Mucosa of rectum (tissue), 2 donors: ENCODE data around the gene LILRB1.
"Not testable (repeated sequence)": the region's sequence is repeated elsewhere in the genome, so short reads cannot be mapped to it uniquely, and the experiment has no call there.

Source experiments
- H3K27ac ChIP-seq, 2 donors: one replicate each; pipeline ENCODE4 v1.7.0; 2013; ENCODE audit warnings: inconsistent platforms in 2 of 2, low read depth in 2 of 2, low read length in 2 of 2
- H3K27me3 ChIP-seq, 2 donors: one replicate each; pipeline ENCODE4 v1.7.0; 2013; ENCODE audit warnings: low read length in 2 of 2; ENCODE audit not compliant: control insufficient read depth in 2 of 2, insufficient read depth in 2 of 2
- H3K36me3 ChIP-seq, 2 donors: one replicate each; pipeline ENCODE4 v1.7.0; 2013; ENCODE audit warnings: low read length in 2 of 2; ENCODE audit not compliant: control insufficient read depth in 2 of 2, insufficient read depth in 2 of 2
- H3K4me1 ChIP-seq, 2 donors: one replicate each; pipeline ENCODE4 v1.7.0; 2013; ENCODE audit warnings: low read length in 2 of 2, mild to moderate bottlenecking in 1 of 2; ENCODE audit not compliant: control insufficient read depth in 2 of 2, insufficient read depth in 2 of 2
- H3K4me3 ChIP-seq, 2 donors: one replicate each; pipeline ENCODE4 v1.7.0; 2013; ENCODE audit warnings: low read length in 2 of 2
- H3K9ac ChIP-seq, 2 donors: one replicate each; pipeline ENCODE4 v1.7.0; 2013; ENCODE audit warnings: low read length in 2 of 2, low read depth in 1 of 2, mild to moderate bottlenecking in 1 of 2
- H3K9me3 ChIP-seq, 2 donors: one replicate each; pipeline ENCODE4 v1.7.0; 2013; ENCODE audit warnings: low read length in 2 of 2; ENCODE audit not compliant: control insufficient read depth in 2 of 2
- donor health status: healthy.
- donor health status: Normal muscosa, but diverticular disease.

The LILRB1 gene

DNA sequence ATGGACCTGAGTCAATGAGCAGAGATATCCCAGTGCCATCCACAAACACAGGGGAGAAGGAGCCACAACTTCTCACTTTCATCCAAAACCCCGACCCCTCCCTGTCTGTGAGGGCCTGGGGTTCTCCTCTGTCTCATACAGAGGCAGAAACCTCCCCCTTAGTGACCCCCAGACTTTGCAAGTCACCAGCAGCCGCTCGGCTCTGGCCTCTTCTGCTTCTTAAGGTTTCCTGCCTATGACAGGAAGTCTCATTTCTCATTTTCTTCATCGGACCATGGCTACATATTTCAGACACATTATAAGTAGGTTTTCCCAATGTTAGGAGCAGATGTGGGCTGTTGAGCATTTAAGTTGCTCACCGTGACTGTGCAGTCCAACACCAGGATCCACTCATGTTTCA lies 12.7 kb downstream of the LILRB1 start:
- not testable (repeated sequence) for H3K9me3 ChIP-seq, H3K27ac ChIP-seq

DNA sequence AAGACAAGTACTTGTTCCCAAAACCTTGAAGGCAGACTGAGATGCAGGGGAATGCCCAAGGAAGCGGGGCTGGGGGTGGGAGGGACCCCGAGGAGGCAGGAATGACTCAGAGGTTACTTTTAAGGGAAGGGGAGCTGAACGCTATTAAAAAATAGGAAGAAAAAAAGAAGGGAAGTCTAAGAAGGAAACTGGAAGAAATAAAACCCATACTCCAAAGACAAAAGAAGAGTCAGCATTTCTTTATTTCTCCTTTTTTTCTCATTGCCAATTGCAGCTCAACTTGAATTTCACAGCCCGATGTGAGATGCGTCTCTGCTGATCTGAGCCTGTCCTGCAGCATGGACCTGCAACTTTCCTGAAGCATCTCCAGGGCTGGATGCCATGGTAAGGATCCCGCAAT lies 13.3 kb downstream of the LILRB1 start:
- H3K36me3 ChIP-seq, H3K9me3 ChIP-seq, H3K4me3 ChIP-seq, H3K9ac ChIP-seq, H3K27ac ChIP-seq, H3K27me3 ChIP-seq, H3K4me1 ChIP-seq: not testable (repeated sequence)

More for the DNA sequence above, 12.7 kb downstream of the LILRB1 start:
- H3K27me3 ChIP-seq, H3K4me1 ChIP-seq, H3K4me3 ChIP-seq, H3K36me3 ChIP-seq, H3K9ac ChIP-seq: not testable (repeated sequence)

- no peaks in the 10 kb centered on the region for H3K4me1 ChIP-seq
- H3K9me3 ChIP-seq = no peaks in the 10 kb centered on the region
- H3K36me3 ChIP-seq = no peaks in the 10 kb centered on the region
- no peak overlapping the region for H3K4me3 ChIP-seq
- no peaks in the 10 kb centered on the region for H3K27me3 ChIP-seq
- H3K9ac ChIP-seq = no peak overlapping the region
- H3K27ac ChIP-seq = no peak overlapping the region
These were observed 13.8 kb downstream of the LILRB1 start for GRCh38 chr19:54644056-54644455.

DNA sequence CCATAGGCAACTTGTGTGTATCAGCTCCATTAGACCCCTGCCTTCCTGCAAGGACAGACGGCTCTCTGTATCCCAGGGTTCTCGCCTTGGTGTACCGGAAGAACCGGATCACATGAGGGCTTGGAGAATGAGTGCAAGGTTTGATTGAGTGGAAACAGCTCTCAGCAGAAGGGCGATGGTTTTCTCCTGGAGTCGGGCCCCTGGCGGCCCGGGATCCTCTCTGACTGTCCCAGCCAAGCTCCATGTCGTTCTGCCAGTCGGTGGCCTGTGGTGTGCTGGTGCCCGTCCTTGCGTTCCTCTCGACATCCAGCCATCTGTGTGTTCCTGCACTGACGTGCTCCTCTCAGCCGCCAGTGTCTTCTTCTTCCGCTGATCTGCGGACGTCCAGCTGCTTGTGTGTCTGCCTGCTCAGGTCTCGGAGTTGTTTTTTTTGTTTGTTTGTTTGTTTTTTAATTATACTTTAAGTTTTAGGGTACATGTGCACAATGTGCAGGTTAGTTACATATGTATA lies 16.1 kb downstream of the LILRB1 start:
- no peak overlapping the region for H3K4me3 ChIP-seq
- H3K27ac ChIP-seq = no peak overlapping the region
- no peaks in the 10 kb centered on the region for H3K4me1 ChIP-seq
- H3K27me3 ChIP-seq = no peaks in the 10 kb centered on the region
- H3K9ac ChIP-seq = no peak overlapping the region
- H3K9me3 ChIP-seq = no peaks in the 10 kb centered on the region
- no peaks in the 10 kb centered on the region for H3K36me3 ChIP-seq

DNA sequence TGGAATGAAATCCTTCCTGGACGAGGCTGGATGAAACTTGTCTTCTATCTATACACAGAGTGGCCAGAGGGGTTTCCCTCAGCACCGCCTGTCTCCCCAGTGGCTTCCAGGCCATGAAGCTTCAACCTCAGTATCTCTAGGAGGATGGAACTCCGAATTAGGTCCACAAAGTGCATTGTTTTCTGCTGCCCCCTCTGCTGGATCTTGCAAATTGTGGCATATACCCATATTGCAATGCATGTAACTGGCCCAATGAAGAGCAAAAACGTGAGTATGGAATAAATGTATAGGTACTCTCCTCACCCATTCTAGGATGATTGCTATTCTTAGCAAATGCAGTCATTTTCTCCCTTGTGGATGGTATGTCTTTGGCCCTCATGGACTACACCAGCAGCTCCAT lies 17.8 kb downstream of the LILRB1 start:
- no peaks in the 10 kb centered on the region for H3K9me3 ChIP-seq
- H3K4me3 ChIP-seq = no peak overlapping the region
- no peaks in the 10 kb centered on the region for H3K4me1 ChIP-seq
- no peak overlapping the region for H3K27ac ChIP-seq
- H3K36me3 ChIP-seq = no peaks in the 10 kb centered on the region
- no peaks in the 10 kb centered on the region for H3K27me3 ChIP-seq
- no peak overlapping the region for H3K9ac ChIP-seq

DNA sequence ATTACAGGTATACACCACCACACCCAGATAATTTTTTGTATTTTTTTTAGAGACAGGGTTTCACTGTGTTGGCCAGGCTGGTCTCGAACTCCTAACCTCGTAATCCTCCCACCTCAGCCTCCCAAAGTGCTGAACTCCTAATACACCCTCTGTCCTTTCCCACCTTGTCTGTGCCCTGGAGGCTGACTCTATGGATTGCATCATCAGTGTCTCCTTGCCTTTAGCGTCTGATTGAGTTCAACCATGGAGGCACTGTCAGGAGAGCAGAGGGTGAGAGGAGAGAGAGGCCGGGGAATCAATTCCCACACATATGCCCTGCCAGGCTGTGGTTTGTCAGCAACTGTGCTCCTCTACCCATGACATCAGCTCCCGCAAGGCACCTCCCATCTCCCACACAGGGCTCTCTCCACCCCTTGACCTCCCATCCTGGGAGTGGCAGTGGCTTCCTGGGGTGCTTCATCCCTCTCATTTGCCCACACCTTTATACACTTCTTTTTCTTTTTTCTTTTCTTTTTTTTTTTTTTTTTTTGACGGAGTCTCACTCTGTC lies 19.9 kb downstream of the LILRB1 start:
- Histone ChIP-seq H3K9me3 (no peaks in the 10 kb centered on the region), H3K36me3 (no peaks in the 10 kb centered on the region), H3K27me3 (no peaks in the 10 kb centered on the region), H3K27ac (no peak overlapping the region), H3K4me3 (no peak overlapping the region), H3K4me1 (no peaks in the 10 kb centered on the region), H3K9ac (no peak overlapping the region)

DNA sequence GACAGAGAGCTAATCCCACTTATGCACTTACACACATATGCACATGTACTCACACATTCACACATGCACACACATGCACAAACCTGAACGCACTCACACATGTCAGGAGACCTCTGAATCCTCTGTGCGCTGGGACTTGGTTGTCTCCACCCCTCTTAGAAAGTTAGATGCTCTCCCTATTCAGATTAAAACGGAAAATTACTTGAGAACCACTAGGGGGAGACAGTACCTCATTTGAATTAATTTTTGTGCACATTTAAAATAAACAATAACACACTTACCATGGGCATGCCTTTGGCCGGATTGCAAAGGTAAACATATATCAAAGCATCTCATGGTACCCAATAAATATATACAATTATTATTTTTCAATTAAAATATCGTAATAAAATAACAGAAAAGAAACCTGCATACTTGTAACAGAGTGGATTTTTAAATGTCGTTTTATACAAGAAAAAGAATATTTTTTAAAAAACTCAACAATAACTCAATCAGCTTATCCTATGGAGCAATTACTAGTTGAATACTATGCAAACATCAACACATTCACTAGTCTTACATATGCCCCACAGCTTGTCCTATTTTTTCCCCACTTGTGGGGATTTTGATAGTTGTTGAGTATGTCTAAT lies 23.0 kb downstream of the LILRB1 start:
- H3K4me1 ChIP-seq = no peaks in the 10 kb centered on the region
- no peaks in the 10 kb centered on the region for H3K27me3 ChIP-seq
- no peak overlapping the region for H3K9ac ChIP-seq
- no peak overlapping the region for H3K4me3 ChIP-seq
- no peak overlapping the region for H3K27ac ChIP-seq
- H3K36me3 ChIP-seq = no peaks in the 10 kb centered on the region
- no peaks in the 10 kb centered on the region for H3K9me3 ChIP-seq

GRCh38 chr19:54654447-54655321 lies 24.4 kb downstream of the LILRB1 start:
- Histone ChIP-seq H3K4me3 (no peak overlapping the region), H3K4me1 (no peaks in the 10 kb centered on the region), H3K27me3 (no peaks in the 10 kb centered on the region), H3K36me3 (no peaks in the 10 kb centered on the region), H3K9ac (no peak overlapping the region), H3K27ac (no peak overlapping the region), H3K9me3 (no peaks in the 10 kb centered on the region)

- H3K27ac ChIP-seq = no peak overlapping the region
- H3K4me1 ChIP-seq = peaks cover 0 to 1% of the 10 kb centered on the region in 2 donors
- no peaks in the 10 kb centered on the region for H3K36me3 ChIP-seq
- no peak overlapping the region for H3K9ac ChIP-seq
- H3K27me3 ChIP-seq = no peaks in the 10 kb centered on the region
- no peaks in the 10 kb centered on the region for H3K9me3 ChIP-seq
- no peak overlapping the region for H3K4me3 ChIP-seq
These were observed 29.0 kb downstream of the LILRB1 start for GRCh38 chr19:54659300-54659699.

- Histone ChIP-seq H3K9ac (no peak overlapping the region), H3K27ac (no peak overlapping the region), H3K4me3 (no peak overlapping the region), H3K4me1 (peaks cover 0 to 4% of the 10 kb centered on the region in 2 donors), H3K9me3 (no peaks in the 10 kb centered on the region), H3K27me3 (no peaks in the 10 kb centered on the region), H3K36me3 (no peaks in the 10 kb centered on the region)
These were observed 30.0 kb downstream of the LILRB1 start for GRCh38 chr19:54660306-54660705.
